ENCODE measurements around the gene USP32. TPM values are rescaled to one million over a fixed set of nuclear protein-coding genes. Genes with fewer than 3 reads are reported as not detected.
A peak's percentile ranks its signal among the peaks of the same experiment; 100 is the strongest.

USP32 gene
- polyA plus RNA-seq, 3 donors, result 10.1 to 26.6 (median 16.6) TPM

- Mint-ChIP-seq H3K36me3 (peaks cover 5 to 18% of the 10 kb centered on the region in 2 donors), H3K9me3 (no peaks in the 10 kb centered on the region), H3K4me1 (peaks cover 45% of the 10 kb centered on the region), H3K27me3 (ENCODE audit: low read depth in 3 of 3) (peaks cover 0 to 2% (median 0%) of the 10 kb centered on the region in 3 donors), H3K27ac (peak overlapping the region in 2 of 7 donors; percentile 11 to 36), H3K4me3 (no peak overlapping the region)
- H3K9me3 ChIP-seq (replicated peaks in 1 of 2; ENCODE audit: control insufficient read depth in 1 of 2, insufficient read depth in 1 of 2, low read length in 2 of 2), result no peaks in the 10 kb centered on the region
- H4K20me1 ChIP-seq (ENCODE audit: insufficient read depth, low read length), result peaks cover 25% of the 10 kb centered on the region
- peak overlapping the region in 1 of 2 donors; percentile 36 for H3K27ac ChIP-seq (ENCODE audit: low read depth in 1 of 2, low read length in 2 of 2)
- H3K36me3 ChIP-seq (replicated peaks in 1 of 2; ENCODE audit: control insufficient read depth in 1 of 2, insufficient read depth in 2 of 2, low read length in 2 of 2), result no peaks in the 10 kb centered on the region
- no CpG with 5 or more reads among the region's 2 CpGs for WGBS (ENCODE audit: insufficient coverage)
- no peaks in the 10 kb centered on the region for H3K27me3 ChIP-seq (ENCODE audit: control insufficient read depth in 2 of 2, insufficient read depth in 2 of 2, low read length in 2 of 2)
- peaks cover 91% of the 10 kb centered on the region for H3K79me2 ChIP-seq (ENCODE audit: insufficient read depth, low read length)
- H2AFZ ChIP-seq (ENCODE audit: insufficient read depth, low read depth, low read length, poor library complexity, severe bottlenecking), result no peak overlapping the region
- no peak overlapping the region for H3K4me3 ChIP-seq (replicated peaks in 1 of 3; ENCODE audit: low read depth in 2 of 3, low read length in 3 of 3)
- peaks cover 34 to 43% of the 10 kb centered on the region in 2 donors for H3K4me1 ChIP-seq (ENCODE audit: control insufficient read depth in 1 of 2, insufficient read depth in 2 of 2, low read length in 2 of 2)
- no peak for TF ChIP-seq CTCF (IDR thresholded peaks at IDR 0.05)
- H3K4me2 ChIP-seq (replicated peaks; ENCODE audit: extremely low read depth, low read length, poor library complexity, severe bottlenecking), result no peak overlapping the region
- DNase-seq, result no peak
- no peak overlapping the region for H3K9ac ChIP-seq (ENCODE audit: insufficient read depth, low read length, poor library complexity, severe bottlenecking)
- intact Hi-C loops (cut with micrococcal nuclease), result loop anchor here in 1 of 2 donors (10.0 kb wide), 2 partner anchors 55 kb away; partner anchors contain the start of gene CHCT1
These were observed 22.2 kb downstream of the USP32 start for GRCh38 chr17:60369727-60370126.

DNA sequence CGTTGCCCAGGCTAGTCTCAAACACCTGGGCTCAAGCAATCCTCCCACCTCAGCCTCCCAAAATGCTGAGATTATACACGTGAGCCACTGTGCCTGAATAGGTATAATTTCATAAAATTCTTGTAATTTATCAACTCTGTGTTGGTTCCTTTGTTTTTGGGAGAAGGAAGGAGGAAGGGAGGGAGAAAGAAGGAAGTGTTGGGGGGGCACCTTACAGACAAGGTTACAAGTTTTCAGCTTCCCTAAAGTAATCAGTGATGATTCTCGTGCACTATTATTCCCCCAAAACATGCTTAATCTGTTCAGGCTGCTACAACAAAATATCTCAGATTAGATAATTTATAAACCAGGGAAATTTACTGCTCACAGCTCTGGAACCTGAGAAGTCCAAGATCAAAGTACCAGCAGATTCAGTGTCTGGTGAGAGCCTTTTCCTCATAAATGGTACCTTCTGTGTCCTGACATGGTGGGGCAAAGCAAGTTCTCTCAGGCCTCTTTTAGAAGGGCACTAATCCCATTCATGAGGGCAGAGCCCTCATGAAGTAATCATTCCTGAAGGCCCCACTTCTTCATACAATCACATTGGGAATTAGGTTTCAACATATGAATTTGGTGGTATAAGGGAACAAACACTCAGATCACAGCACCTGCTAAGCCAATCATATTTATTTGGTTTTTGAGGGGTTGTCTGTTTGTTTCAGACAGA is 28.1 kb downstream of the USP32 start:
- Histone ChIP-seq H3K27ac (ENCODE audit: low read depth in 1 of 2, low read length in 2 of 2) (peak overlapping the region in 1 of 2 donors; percentile 60), H3K36me3 (replicated peaks in 1 of 2; ENCODE audit: control insufficient read depth in 1 of 2, insufficient read depth in 2 of 2, low read length in 2 of 2) (no peaks in the 10 kb centered on the region), H3K9me3 (replicated peaks in 1 of 2; ENCODE audit: control insufficient read depth in 1 of 2, insufficient read depth in 1 of 2, low read length in 2 of 2) (no peaks in the 10 kb centered on the region), H3K4me2 (replicated peaks; ENCODE audit: extremely low read depth, low read length, poor library complexity, severe bottlenecking) (peak overlapping the region; percentile 23), H4K20me1 (ENCODE audit: insufficient read depth, low read length) (peaks cover 72% of the 10 kb centered on the region), H3K9ac (ENCODE audit: insufficient read depth, low read length, poor library complexity, severe bottlenecking) (no peak overlapping the region), H3K4me3 (replicated peaks in 1 of 3; ENCODE audit: low read depth in 2 of 3, low read length in 3 of 3) (no peak overlapping the region), H3K27me3 (ENCODE audit: control insufficient read depth in 2 of 2, insufficient read depth in 2 of 2, low read length in 2 of 2) (no peaks in the 10 kb centered on the region), H3K4me1 (ENCODE audit: control insufficient read depth in 1 of 2, insufficient read depth in 2 of 2, low read length in 2 of 2) (peaks cover 13 to 15% of the 10 kb centered on the region in 2 donors), H3K79me2 (ENCODE audit: insufficient read depth, low read length) (peaks cover 93% of the 10 kb centered on the region), H2AFZ (ENCODE audit: insufficient read depth, low read depth, low read length, poor library complexity, severe bottlenecking) (no peak overlapping the region)
- H3K27me3 Mint-ChIP-seq (ENCODE audit: low read depth in 3 of 3), result no peaks in the 10 kb centered on the region
- whole genome bisulfite sequencing (ENCODE audit: insufficient coverage), result 17% methylated on average over 1 of the region's 3 CpGs
- H3K9me3 Mint-ChIP-seq, result no peaks in the 10 kb centered on the region
- intact Hi-C loops (cut with micrococcal nuclease), result loop anchor here in 1 of 2 donors (10.0 kb wide), 1 partner anchor 61 kb away; the partner anchor contains the start of gene CHCT1
- peaks cover 2 to 20% of the 10 kb centered on the region in 2 donors for H3K36me3 Mint-ChIP-seq
- peak in 2 of 3 donors; percentile 32 to 51 for DNase-seq
- peaks cover 21% of the 10 kb centered on the region for H3K4me1 Mint-ChIP-seq
- TF ChIP-seq CTCF (IDR thresholded peaks at IDR 0.05), result no peak
- peak overlapping the region in 1 of 2 donors; percentile 39 for H3K4me3 Mint-ChIP-seq
- H3K27ac Mint-ChIP-seq, result peak overlapping the region in 6 of 7 donors; percentile 24 to 58 (median 52)

All from CD14-positive monocyte (primary cell).